ENCODE results near the gene C1orf159. TPM values are rescaled to one million over a fixed set of nuclear protein-coding genes. Genes with fewer than 3 reads are reported as not detected.

Gene C1orf159
- total RNA-seq, 1 donor from 2014 or later = 20.2 TPM

DNA sequence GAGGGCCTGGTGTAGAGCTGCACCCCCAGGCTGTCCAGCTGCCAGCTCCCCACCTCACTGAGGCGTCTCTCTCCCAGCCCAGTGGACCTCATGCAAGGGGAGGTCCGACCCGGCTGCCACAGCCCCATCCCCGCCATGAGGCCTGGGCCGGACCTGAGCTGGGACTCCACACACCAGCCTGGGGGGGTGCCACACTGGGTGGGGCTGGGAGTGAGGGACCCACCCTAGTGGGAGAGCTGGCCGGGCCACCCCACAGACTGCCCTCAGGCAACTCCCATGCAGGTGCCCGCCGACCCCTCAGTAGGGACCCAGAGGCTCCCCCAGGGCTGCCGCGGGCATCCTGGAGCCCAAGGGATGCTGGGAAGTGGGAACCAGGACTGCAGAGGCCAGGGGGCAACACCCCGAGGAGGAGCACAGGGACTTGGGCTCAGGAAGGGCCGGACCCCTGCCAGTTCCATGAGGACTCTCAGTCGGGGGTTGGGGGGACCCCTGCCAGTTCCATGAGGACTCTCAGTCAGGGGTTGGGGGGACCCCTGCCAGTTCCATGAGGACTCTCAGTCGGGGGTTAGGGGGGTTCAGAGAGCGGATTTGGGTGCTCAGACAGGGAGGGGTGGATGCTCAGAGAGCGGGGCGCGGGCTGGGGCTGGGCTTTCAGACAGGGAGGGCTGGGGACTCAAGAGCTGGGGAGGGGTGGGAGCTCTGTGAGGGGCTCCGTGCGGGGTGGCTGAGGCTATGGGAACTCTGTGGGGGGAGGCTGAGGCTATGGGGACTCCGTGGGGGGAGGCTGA, 40.5 kb downstream of the C1orf159 start:
- no peak for DNase-seq (ENCODE audit: low read depth)
- TF ChIP-seq, protein P1, sequence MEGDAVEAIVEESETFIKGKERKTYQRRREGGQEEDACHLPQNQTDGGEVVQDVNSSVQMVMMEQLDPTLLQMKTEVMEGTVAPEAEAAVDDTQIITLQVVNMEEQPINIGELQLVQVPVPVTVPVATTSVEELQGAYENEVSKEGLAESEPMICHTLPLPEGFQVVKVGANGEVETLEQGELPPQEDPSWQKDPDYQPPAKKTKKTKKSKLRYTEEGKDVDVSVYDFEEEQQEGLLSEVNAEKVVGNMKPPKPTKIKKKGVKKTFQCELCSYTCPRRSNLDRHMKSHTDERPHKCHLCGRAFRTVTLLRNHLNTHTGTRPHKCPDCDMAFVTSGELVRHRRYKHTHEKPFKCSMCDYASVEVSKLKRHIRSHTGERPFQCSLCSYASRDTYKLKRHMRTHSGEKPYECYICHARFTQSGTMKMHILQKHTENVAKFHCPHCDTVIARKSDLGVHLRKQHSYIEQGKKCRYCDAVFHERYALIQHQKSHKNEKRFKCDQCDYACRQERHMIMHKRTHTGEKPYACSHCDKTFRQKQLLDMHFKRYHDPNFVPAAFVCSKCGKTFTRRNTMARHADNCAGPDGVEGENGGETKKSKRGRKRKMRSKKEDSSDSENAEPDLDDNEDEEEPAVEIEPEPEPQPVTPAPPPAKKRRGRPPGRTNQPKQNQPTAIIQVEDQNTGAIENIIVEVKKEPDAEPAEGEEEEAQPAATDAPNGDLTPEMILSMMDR (conservative IDR thresholded peaks at IDR 0.05; ENCODE audit: low read depth, low read length) = no peak
- H3K4me3 ChIP-seq (ENCODE audit: low read depth, low read length) = no peak overlapping the region

DNA sequence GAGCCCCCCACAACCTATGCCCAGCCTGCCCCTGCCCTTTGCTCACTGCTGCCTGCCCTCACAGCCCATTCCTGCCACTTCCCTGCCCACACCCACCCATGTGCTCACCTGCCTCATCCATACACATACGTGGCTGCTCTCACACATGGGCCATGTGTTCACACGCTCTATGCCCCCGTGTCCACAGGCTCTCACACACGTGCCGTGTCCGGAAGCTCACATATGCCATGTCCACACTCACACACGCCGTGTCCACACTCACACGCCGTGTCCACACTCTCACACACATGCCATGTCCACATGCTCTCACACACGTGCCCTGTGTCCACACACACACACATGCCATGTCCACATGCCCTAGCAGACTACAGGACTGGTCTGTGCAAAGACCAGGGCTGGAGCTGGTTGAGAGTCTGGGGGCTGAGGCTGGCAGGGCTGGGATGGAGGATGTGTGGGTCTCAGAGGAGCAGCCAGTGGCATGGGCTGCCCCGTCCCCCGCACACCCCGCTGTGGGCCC, 41.2 kb downstream of the C1orf159 start:
- H3K4me3 ChIP-seq (ENCODE audit: low read depth, low read length) = no peak overlapping the region
- TF ChIP-seq, protein P1 (conservative IDR thresholded peaks at IDR 0.05; ENCODE audit: low read depth, low read length) = no peak
- no peak for DNase-seq (ENCODE audit: low read depth)

DNA sequence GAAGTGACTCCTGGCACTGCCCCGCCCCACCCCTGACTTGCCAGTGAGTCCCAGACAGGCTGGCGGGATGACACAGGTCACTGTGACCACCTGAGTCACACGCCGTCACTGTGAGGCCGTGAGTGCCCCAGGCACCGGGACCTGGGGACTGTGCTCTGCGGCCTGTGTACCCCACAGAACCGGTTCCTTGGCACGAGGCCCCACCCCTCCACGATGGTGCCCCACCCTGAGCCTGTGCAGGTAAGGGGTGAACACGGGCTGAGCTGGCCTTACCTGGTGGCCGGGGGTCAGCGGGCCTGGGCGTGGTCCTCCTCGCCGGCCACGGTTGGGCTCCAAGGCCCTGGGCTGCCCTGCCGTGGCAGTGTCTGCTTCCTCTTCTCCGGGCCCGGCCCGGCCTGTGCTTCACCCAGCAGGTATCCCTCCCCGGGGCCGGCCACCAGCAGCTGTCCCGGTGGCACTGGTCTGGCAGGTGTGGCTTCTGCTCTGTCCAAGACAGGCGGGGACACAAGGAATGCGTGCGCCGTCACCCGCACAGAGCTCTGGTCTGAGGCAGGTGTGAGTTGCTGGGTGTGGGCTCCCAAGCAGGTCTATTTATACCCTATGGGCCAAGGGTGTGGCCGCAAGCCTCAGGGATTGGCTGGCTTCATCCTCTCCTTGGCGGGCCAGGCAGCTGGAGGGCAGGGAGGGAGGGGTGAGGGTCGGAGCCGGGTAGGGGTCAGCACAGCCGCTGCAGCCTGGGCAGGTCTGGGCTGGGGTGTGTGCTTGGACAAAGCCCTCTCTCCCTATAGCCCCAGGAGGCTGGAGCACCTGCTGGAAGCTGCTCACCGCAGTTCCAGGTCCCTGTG, 41.9 kb downstream of the C1orf159 start, which contains the start of gene RNF223:
Gene RNF223, minus strand, starts transcription at position 564 of the 845 bp plus-strand sequence. CDS start 1,740 bp downstream, outside the sequence.
- TF ChIP-seq, protein P1 (conservative IDR thresholded peaks at IDR 0.05; ENCODE audit: low read depth, low read length) = no peak
- no peak for DNase-seq (ENCODE audit: low read depth)
- H3K4me3 ChIP-seq (ENCODE audit: low read depth, low read length) = no peak within 1 kb of the TSS

DNA sequence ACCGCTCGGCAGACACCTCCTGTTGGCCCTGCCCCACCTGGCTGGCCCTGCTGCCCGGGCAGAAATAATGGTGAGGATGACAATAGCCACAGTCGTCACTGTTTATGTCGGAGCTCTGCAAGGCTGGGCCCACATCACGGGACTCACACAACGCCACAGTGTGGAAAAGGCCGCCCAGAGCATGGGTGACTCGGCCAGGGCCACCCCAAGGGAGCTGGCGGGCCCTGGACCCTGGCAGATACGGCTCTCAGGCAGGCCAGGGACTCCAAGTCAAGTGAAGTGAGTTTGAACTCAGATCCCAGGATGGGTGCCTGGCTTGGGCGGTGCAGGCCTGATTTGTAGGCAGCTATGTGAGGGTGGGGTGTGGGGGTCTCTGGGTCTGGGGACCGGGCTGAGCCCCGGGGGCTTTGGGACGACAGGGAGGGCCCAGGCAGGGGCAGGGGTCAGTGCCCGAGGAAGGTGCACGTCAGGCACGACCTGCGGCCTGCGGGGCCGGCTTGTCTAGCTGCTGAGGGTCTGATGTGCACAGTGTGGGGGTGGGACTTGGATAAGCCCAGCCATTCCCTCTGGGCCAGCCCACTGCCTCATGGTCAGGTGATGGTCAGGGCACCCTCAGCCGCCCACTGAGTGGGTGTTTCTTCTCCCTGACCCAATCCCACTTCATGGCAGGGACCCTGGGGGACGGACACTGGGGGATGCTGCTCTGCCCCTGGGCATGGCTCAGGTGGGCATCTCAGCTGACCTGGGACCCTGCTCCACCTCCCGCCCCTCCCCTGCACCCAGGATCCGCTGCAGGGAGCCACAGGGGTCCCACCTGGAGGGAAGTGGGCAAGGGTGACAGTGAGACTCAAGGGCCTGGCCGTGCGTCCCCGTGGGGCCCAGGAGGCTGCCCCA, 42.8 kb downstream of the C1orf159 start:
- DNase-seq (ENCODE audit: low read depth) = no peak

DNA sequence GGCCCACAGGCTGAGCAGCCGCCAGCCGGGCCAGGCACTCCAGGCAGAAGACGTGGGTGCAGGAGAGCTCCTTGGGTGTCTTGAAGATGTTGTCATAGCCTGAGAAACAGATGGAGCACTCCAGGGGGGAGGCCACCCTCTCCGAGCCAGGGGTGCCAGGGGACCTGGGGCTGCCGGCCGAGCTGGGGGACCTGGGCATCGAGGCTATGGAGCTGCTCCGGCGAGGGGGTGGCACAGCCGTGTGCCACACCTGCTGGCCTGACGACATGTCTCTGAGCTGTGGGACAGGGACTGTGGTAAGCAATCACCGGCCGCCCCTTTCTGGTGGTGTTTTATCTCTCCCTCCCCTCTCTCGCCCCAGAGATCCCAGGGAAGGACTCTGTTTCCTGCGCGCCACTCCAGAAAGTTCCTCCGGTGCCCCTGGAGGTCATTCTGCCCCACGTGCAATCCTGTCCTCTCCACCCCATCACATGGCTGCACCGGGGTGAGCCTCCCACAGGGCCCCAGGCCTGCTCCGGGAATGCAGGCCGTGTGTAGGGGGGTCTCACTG, 43.5 kb downstream of the C1orf159 start:
- no peak overlapping the region for H3K4me3 ChIP-seq (ENCODE audit: low read depth, low read length)
- DNase-seq (ENCODE audit: low read depth) = no peak
- TF ChIP-seq, protein P1 (conservative IDR thresholded peaks at IDR 0.05; ENCODE audit: low read depth, low read length) = no peak

More for the DNA sequence above, 42.8 kb downstream of the C1orf159 start:
- TF ChIP-seq, protein P1 (conservative IDR thresholded peaks at IDR 0.05; ENCODE audit: low read depth, low read length) = no peak
- no peak overlapping the region for H3K4me3 ChIP-seq (ENCODE audit: low read depth, low read length)
